Adrenal gland (tissue), 5 donors: ENCODE measurements around the gene LGALS4.
"Not testable (repeated sequence)": the region's sequence is repeated elsewhere in the genome, so short reads cannot be mapped to it uniquely, and the experiment has no call there.

Experiments
- CTCF ChIP-seq, 6 experiments: fragments of 450-650 bp in 4 of 6; fragments of 200-600 bp in 2 of 6; sonication (generic) in 1 of 6; IDR thresholded peaks; 1 replicate in 5 of 6; 2 replicates in 1 of 6; pipeline versions ENCODE4 v1.5.1 to v1.8.0; 2016 to 2021; ENCODE audit warnings: antibody characterized with exemption in 6 of 6, mild to moderate bottlenecking in 2 of 6, moderate library complexity in 1 of 6
- POLR2A ChIP-seq, 2 donors: fragments of 450-650 bp; IDR thresholded peaks; one replicate each; pipeline ENCODE4 v1.6.1; 2017; ENCODE audit warnings: antibody characterized with exemption in 2 of 2, mild to moderate bottlenecking in 2 of 2, moderate library complexity in 1 of 2
- donor health status: DM: no; HTN: no; CAD: no.

- not testable (repeated sequence) for TF ChIP-seq POLR2A, CTCF (IDR thresholded peaks at IDR 0.05)
Measured at GRCh38 chr19:38790507-38791403, 22.0 kb downstream of the LGALS4 start.
